ENCODE data around the gene MAP1LC3C. TPM values are rescaled to one million over a fixed set of nuclear protein-coding genes. Genes with fewer than 3 reads are reported as not detected.
A peak's percentile ranks its signal among the peaks of the same experiment; 100 is the strongest.
"Not testable (repeated sequence)": the region's sequence is repeated elsewhere in the genome, so short reads cannot be mapped to it uniquely, and the experiment has no call there.

The MAP1LC3C gene
- polyA plus RNA-seq, 12 donors = 6.2 to 31.1 (median 13.3) TPM; not detected in 2

DNA sequence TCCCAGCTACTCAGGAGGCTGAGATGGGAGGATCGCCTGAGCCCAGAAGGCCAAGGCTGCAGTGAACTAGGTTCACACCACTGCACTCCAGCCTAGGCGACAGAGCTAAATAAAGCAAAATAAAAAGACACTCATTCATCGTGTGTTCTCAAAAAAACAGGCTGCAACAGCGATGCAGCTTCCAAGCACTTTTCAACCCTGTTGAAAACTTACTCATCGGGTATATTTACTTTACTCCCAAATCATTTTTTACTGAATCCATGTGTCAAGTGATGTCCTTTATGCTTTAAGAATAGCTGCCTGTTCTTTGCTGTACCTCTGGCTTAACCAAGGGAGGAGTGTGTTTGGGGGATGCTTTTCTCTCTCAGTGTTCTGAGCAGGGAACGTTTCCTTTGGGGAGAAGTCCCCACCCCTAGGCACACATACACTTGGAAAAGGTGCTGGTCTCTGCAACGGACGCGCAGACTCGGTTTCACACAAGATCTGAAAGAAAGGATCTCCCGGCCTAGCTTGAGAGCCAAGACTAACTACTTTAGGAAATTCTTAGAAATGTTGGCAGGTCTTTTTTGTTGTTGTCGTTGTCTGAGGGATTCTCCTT is 1.4 kb downstream of the MAP1LC3C start:
- DNase-seq = no peak

- DNase-seq = no peak
Observed at GRCh38 chr1:241994171-241994570, 4.7 kb downstream of the MAP1LC3C start.

DNA sequence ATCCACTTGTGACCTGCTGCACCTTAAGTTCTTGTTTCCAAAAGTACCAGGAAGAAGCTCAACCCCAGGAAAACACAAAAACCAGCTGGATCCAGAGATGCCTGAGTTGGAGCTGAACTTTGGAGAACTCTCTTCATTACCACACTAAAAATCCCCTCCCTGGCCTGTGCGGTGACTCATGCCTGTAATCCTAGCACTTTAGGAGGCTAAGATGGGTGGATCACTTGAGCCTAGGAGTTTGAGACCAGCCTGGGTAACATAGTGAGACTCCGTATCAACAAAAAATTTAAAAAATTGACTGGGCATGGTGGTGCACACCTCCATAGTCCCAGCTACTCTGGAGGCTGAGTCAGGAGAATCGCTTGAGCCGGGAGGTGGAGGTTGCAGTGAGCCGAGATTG is 6.2 kb downstream of the MAP1LC3C start:
- no peak for DNase-seq

GRCh38 chr1:241990040-241990439 is 8.9 kb downstream of the MAP1LC3C start:
- peak; percentile 95 for DNase-seq

GRCh38 chr1:241988389-241988930 is 10.4 kb downstream of the MAP1LC3C start:
- DNase-seq = not testable (repeated sequence)

DNA sequence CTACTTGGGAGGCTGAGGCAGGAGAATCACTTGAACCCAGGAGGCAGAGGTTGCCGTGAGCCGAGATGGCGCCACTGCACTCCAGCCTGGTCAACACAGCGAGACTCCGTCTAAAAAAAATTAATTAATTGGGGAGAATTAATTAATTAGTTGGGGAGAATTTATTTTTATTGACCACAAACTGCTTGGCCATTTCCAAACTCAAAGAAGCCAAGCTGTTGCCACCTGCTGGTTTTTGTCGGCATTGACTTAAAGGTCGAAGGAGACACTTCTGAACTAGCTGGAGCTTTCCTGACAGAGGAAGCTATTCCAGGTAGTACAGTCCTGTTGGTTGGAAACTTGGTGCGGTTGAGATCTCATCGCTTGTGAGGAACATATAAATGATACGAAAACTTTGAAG is 13.1 kb downstream of the MAP1LC3C start:
- peak; percentile 40 for DNase-seq

GRCh38 chr1:241979926-241980325 is 19.0 kb downstream of the MAP1LC3C start:
- no peak for DNase-seq

- DNase-seq = no peak
Observed at GRCh38 chr1:241979071-241979470, 19.8 kb downstream of the MAP1LC3C start.

GRCh38 chr1:241976229-241976628 is 22.7 kb downstream of the MAP1LC3C start:
- DNase-seq = no peak

GRCh38 chr1:241972703-241973369 is 26.1 kb downstream of the MAP1LC3C start:
- peak; percentile 68 for DNase-seq

GRCh38 chr1:241968611-241969010 is 30.3 kb downstream of the MAP1LC3C start:
- DNase-seq = no peak

DNA sequence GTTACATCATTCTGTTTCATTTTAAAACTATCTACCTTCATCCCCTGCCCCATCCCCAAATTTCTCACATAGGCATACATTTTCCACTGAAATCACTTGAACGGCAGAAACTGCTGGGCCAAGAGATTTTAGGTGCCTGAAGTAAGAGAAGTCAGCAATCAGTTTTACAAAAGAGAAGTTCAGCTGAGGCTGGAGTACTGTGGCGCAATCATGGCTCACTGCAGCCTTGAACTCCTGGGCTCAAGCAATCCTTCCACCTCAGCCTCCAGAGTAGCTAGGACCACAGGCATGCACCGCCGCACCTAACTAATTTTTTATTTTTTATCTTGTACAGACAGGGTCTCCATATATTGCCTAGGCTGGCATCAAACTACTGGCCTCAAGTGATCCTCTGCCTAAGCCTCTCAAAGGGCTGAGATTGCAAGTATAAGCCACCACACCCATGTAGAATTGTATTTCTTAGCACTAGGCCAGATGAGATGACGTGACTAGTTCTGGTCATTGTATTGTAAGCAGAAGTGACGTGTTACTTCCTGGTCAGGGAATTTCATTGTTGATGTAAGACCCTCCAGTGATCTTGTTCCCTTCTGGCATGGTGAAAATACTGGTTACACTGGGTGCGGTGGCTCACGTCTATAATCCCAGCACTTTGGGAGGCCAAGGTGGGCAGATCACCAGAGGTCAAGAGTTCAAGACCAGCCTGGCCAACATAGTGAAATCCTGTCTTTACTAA is 34.2 kb downstream of the MAP1LC3C start:
- DNase-seq = no peak

GRCh38 chr1:241963722-241964121 is 35.2 kb downstream of the MAP1LC3C start:
- no peak for DNase-seq

DNA sequence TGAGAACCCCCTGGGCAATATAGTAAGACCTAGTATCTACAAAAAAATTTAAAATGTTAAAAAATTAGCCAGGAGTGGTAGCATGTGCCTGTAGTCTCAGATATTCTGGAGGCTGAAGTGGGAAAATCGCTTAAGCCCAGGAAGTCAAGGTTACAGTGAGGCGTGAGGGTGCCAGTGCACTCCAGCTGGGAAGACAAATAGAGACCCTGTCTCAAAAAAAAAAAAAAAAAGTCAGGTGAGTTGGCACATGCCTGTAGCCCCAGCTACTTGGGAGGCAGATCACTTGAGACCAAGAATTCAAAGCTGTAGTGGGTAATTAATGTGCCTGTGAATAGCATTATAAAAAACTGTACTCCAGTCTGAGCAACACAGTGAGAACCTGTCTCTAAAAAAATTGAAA is 36.7 kb downstream of the MAP1LC3C start:
- no peak for DNase-seq

DNA sequence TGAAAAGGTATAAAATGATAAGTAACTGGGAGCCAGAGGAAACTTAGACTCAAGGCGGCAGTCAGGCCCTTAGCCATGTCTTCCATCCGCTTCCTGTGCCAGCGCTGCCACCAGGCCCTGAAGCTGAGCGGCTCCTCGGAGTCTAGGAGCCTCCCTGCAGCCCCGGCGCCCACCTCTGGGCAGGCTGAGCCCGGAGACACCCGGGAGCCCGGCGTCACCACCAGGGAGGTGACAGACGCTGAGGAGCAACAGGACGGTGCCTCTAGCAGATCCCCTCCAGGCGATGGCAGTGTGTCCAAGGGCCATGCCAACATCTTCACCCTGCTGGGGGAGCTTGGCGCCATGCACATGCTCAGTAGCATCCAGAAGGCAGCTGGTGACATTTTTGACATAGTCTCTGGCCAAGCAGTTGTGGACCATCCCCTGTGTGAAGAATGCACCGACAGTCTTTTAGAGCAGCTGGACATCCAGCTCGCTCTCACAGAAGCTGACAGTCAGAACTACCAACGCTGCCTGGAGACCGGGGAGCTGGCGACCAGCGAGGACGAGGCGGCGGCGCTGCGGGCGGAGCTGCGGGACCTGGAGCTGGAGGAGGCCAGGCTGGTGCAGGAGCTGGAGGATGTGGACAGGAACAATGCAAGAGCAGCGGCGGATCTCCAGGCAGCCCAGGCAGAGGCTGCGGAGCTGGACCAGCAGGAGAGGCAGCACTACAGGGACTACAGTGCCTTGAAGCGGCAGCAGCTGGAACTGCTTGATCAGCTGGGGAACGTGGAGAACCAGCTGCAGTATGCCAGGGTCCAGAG is 41.0 kb downstream of the MAP1LC3C start, which contains the start of gene BECN2:
Gene BECN2 (plus strand): TSS at position 76 of the 803 bp plus-strand sequence. CDS start 0 bp downstream, at position 76.
- DNase-seq = peak; percentile 24

GRCh38 chr1:241950390-241950789 is 48.5 kb downstream of the MAP1LC3C start:
- DNase-seq = no peak

GRCh38 chr1:241947354-241947753 is 51.5 kb downstream of the MAP1LC3C start:
- peak; percentile 70 for DNase-seq

All from muscle of arm (tissue), 12 donors.